Measurements from ENCODE around the gene KITLG. TPM values are rescaled to one million over a fixed set of nuclear protein-coding genes. Genes with fewer than 3 reads are reported as not detected.
A peak's percentile ranks its signal among the peaks of the same experiment; 100 is the strongest.

The KITLG gene
- total RNA-seq, 1 donor from 2014 or later, result 21.7 TPM

DNA sequence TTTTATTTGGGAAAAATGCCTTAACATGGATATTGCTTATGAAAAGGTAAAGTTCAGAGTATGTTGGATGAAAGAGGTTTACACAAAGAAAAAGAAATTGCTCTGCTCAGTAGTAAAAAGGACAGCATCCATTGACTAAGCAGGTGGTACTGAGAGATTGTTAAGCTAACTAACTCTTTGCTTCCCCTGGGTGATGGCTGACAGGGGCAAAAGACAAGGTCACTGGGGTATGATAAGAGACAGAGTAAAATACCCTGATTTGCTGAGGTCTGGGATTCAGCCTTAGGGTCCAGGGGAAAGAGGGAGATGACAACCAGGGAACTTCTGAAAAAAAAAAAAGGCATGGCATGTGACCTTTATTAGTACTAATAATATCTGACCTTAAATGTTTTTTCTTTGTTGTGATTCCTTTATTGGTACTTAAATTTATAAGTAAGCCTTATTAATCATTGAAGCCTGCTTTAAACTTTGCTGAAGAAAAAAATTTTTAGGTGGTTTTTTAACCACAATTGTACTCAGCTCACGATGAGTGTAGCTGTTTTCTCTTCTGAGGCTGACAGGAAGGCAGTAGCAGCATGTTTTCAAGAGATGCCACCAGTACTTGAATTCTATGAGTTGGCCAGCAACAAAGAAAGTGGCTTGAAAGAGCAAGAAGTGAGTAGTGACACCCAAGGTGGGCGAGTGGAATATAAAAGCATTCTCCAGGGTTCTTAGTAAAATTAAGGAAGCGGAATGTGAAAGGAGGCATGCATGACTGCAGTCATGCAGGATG is 43.7 kb upstream of the KITLG start:
- no peak overlapping the region for H2AFZ ChIP-seq (ENCODE audit: low read depth, low read length)
- Mint-ChIP-seq H3K4me3 (ENCODE audit: unreplicated experiment) (no peak overlapping the region), H3K27me3 (ENCODE audit: low read depth, unreplicated experiment) (peaks cover 2% of the 10 kb centered on the region), H3K27ac (ENCODE audit: unreplicated experiment) (no peak overlapping the region), H3K4me1 (ENCODE audit: low read depth, unreplicated experiment) (peaks cover 3% of the 10 kb centered on the region), H3K36me3 (ENCODE audit: low read depth, unreplicated experiment) (no peaks in the 10 kb centered on the region), H3K9me3 (ENCODE audit: unreplicated experiment) (peaks cover 3% of the 10 kb centered on the region)
- H3K9ac ChIP-seq (ENCODE audit: low read length), result no peak overlapping the region
- DNase-seq (ENCODE audit: low read depth), result peak; percentile 51
- no peak overlapping the region for H3K27ac ChIP-seq (ENCODE audit: low read depth, low read length)
- H3K79me2 ChIP-seq (ENCODE audit: insufficient read depth, low read length), result no peaks in the 10 kb centered on the region
- no peaks in the 10 kb centered on the region for H3K36me3 ChIP-seq (ENCODE audit: insufficient read depth, low read length)
- H3K4me3 ChIP-seq (ENCODE audit: insufficient read depth, low read depth, low read length), result no peak overlapping the region
- no peak for TF ChIP-seq EZH2 (IDR thresholded peaks at IDR 0.05; ENCODE audit: insufficient read depth, low read length)
- TF ChIP-seq, protein P1, sequence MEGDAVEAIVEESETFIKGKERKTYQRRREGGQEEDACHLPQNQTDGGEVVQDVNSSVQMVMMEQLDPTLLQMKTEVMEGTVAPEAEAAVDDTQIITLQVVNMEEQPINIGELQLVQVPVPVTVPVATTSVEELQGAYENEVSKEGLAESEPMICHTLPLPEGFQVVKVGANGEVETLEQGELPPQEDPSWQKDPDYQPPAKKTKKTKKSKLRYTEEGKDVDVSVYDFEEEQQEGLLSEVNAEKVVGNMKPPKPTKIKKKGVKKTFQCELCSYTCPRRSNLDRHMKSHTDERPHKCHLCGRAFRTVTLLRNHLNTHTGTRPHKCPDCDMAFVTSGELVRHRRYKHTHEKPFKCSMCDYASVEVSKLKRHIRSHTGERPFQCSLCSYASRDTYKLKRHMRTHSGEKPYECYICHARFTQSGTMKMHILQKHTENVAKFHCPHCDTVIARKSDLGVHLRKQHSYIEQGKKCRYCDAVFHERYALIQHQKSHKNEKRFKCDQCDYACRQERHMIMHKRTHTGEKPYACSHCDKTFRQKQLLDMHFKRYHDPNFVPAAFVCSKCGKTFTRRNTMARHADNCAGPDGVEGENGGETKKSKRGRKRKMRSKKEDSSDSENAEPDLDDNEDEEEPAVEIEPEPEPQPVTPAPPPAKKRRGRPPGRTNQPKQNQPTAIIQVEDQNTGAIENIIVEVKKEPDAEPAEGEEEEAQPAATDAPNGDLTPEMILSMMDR (IDR thresholded peaks at IDR 0.05; ENCODE audit: insufficient read depth, low read depth, low read length), result no peak
- H3K27me3 ChIP-seq (ENCODE audit: insufficient read depth, low read length), result no peaks in the 10 kb centered on the region
- no peak for FAIRE-seq
- no peaks in the 10 kb centered on the region for H3K9me3 ChIP-seq (ENCODE audit: insufficient read depth, low read depth, low read length)
- H3K4me1 ChIP-seq (ENCODE audit: insufficient read depth, low read length), result no peaks in the 10 kb centered on the region
- H4K20me1 ChIP-seq (ENCODE audit: insufficient read depth, low read length), result no peaks in the 10 kb centered on the region
- peak overlapping the region; percentile 11 for H3K4me2 ChIP-seq (ENCODE audit: low read length)

- Histone ChIP-seq H3K9ac (ENCODE audit: low read length) (no peak overlapping the region), H3K27ac (ENCODE audit: low read depth, low read length) (no peak overlapping the region), H3K36me3 (ENCODE audit: insufficient read depth, low read length) (no peaks in the 10 kb centered on the region), H3K9me3 (ENCODE audit: insufficient read depth, low read depth, low read length) (no peaks in the 10 kb centered on the region), H4K20me1 (ENCODE audit: insufficient read depth, low read length) (no peaks in the 10 kb centered on the region), H3K27me3 (ENCODE audit: insufficient read depth, low read length) (no peaks in the 10 kb centered on the region), H3K4me1 (ENCODE audit: insufficient read depth, low read length) (no peaks in the 10 kb centered on the region), H3K4me2 (ENCODE audit: low read length) (no peak overlapping the region), H3K4me3 (ENCODE audit: insufficient read depth, low read depth, low read length) (no peak overlapping the region), H3K79me2 (ENCODE audit: insufficient read depth, low read length) (no peaks in the 10 kb centered on the region), H2AFZ (ENCODE audit: low read depth, low read length) (no peak overlapping the region)
- H3K4me1 Mint-ChIP-seq (ENCODE audit: low read depth, unreplicated experiment), result no peaks in the 10 kb centered on the region
- no peaks in the 10 kb centered on the region for H3K36me3 Mint-ChIP-seq (ENCODE audit: low read depth, unreplicated experiment)
- peaks cover 3% of the 10 kb centered on the region for H3K9me3 Mint-ChIP-seq (ENCODE audit: unreplicated experiment)
- TF ChIP-seq EZH2 (IDR thresholded peaks at IDR 0.05; ENCODE audit: insufficient read depth, low read length), result no peak
- TF ChIP-seq, protein P1 (IDR thresholded peaks at IDR 0.05; ENCODE audit: insufficient read depth, low read depth, low read length), result no peak
- H3K4me3 Mint-ChIP-seq (ENCODE audit: unreplicated experiment), result no peak overlapping the region
- H3K27me3 Mint-ChIP-seq (ENCODE audit: low read depth, unreplicated experiment), result peaks cover 7% of the 10 kb centered on the region
- FAIRE-seq (no peak), DNase-seq (ENCODE audit: low read depth) (no peak)
- H3K27ac Mint-ChIP-seq (ENCODE audit: unreplicated experiment), result no peak overlapping the region
These were observed 37.1 kb upstream of the KITLG start for GRCh38 chr12:88617352-88617751.

- no peak overlapping the region for H3K4me2 ChIP-seq (ENCODE audit: low read length)
- no peaks in the 10 kb centered on the region for H3K79me2 ChIP-seq (ENCODE audit: insufficient read depth, low read length)
- no peaks in the 10 kb centered on the region for H3K27me3 ChIP-seq (ENCODE audit: insufficient read depth, low read length)
- no peak overlapping the region for H2AFZ ChIP-seq (ENCODE audit: low read depth, low read length)
- peak; percentile 45 for DNase-seq (ENCODE audit: low read depth)
- Mint-ChIP-seq H3K36me3 (ENCODE audit: low read depth, unreplicated experiment) (no peaks in the 10 kb centered on the region), H3K4me1 (ENCODE audit: low read depth, unreplicated experiment) (no peaks in the 10 kb centered on the region), H3K27ac (ENCODE audit: unreplicated experiment) (no peak overlapping the region), H3K9me3 (ENCODE audit: unreplicated experiment) (peaks cover 4% of the 10 kb centered on the region), H3K4me3 (ENCODE audit: unreplicated experiment) (no peak overlapping the region), H3K27me3 (ENCODE audit: low read depth, unreplicated experiment) (peaks cover 7% of the 10 kb centered on the region)
- TF ChIP-seq, protein P1 (IDR thresholded peaks at IDR 0.05; ENCODE audit: insufficient read depth, low read depth, low read length), result no peak
- no peak for TF ChIP-seq EZH2 (IDR thresholded peaks at IDR 0.05; ENCODE audit: insufficient read depth, low read length)
- no peaks in the 10 kb centered on the region for H4K20me1 ChIP-seq (ENCODE audit: insufficient read depth, low read length)
- no peaks in the 10 kb centered on the region for H3K36me3 ChIP-seq (ENCODE audit: insufficient read depth, low read length)
- no peaks in the 10 kb centered on the region for H3K4me1 ChIP-seq (ENCODE audit: insufficient read depth, low read length)
- no peak for FAIRE-seq
- no peak overlapping the region for H3K9ac ChIP-seq (ENCODE audit: low read length)
- no peak overlapping the region for H3K27ac ChIP-seq (ENCODE audit: low read depth, low read length)
- no peaks in the 10 kb centered on the region for H3K9me3 ChIP-seq (ENCODE audit: insufficient read depth, low read depth, low read length)
- no peak overlapping the region for H3K4me3 ChIP-seq (ENCODE audit: insufficient read depth, low read depth, low read length)
These were observed 35.2 kb upstream of the KITLG start for GRCh38 chr12:88615490-88615889.

Measured in astrocyte (in vitro differentiated cells and primary cell).